Colonic mucosa (tissue), 4 donors: ENCODE data around the gene TOR1AIP1. TPM values are rescaled to one million over a fixed set of nuclear protein-coding genes. Genes with fewer than 3 reads are reported as not detected.

Experiments used
- DNase-seq: peaks from one replicate; pipeline ENCODE4 v3.0.0-alpha.2; 2020
- H3K27ac ChIP-seq: fragments of 200-600 bp; one replicate; pipeline ENCODE4 v1.8.0; 2021
- H3K27me3 ChIP-seq: fragments of 200-600 bp; one replicate; pipeline ENCODE4 v1.8.0; 2021
- H3K36me3 ChIP-seq: fragments of 200-600 bp; one replicate; pipeline ENCODE4 v1.8.0; 2021
- H3K4me1 ChIP-seq: fragments of 200-600 bp; one replicate; pipeline ENCODE4 v1.8.0; 2021; ENCODE audit warnings: mild to moderate bottlenecking
- H3K4me3 ChIP-seq: fragments of 200-600 bp; one replicate; pipeline ENCODE4 v1.8.0; 2021
- H3K9ac ChIP-seq, 2 donors: one replicate each; pipeline ENCODE4 v1.7.0; 2013; ENCODE audit warnings: control low read depth in 2 of 2, low read depth in 2 of 2, low read length in 2 of 2
- H3K9me3 ChIP-seq: fragments of 200-600 bp; one replicate; pipeline ENCODE4 v1.8.0; 2021
- CTCF ChIP-seq: fragments of 200-600 bp; IDR thresholded peaks from one replicate; pipeline ENCODE4 v1.8.0; 2022; ENCODE audit warnings: antibody characterized with exemption, mild to moderate bottlenecking
- intact Hi-C: fragments of 100-400 bp; cut with DNase I; formaldehyde crosslinking; loops from one replicate; pipeline ENCODE4 v1.14.1; 2022
- total RNA-seq, 2 donors: library from RNA; stranded (reverse); fragmentation: NEBNext Ultra II Directional in 1 of 2; extraction: Animal tissue kit (Norgen Biotek cat#: 25700) in 1 of 2; gene quantifications; one replicate each; pipeline ENCODE4 v1.2.1, GENCODE V29; 2021
- donor health status: healthy.
- donor health status: DM: no; HTN: no; CAD: no.
- donor health status: DM: no; HTN: no; CAD: no.

TOR1AIP1 gene
- total RNA-seq, 2 donors from 2014 or later, result 19.3 to 29.7 TPM

- intact Hi-C loops, result no loop called here
- Histone ChIP-seq H3K9ac (no peak overlapping the region), H3K4me3 (no peak overlapping the region), H3K4me1 (no peaks in the 10 kb centered on the region), H3K27me3 (no peaks in the 10 kb centered on the region), H3K27ac (no peak overlapping the region), H3K9me3 (no peaks in the 10 kb centered on the region), H3K36me3 (no peaks in the 10 kb centered on the region)
- DNase-seq, result no peak
- no peak for TF ChIP-seq CTCF
Measured at GRCh38 chr1:179924268-179924667, 42.2 kb downstream of the TOR1AIP1 start.

GRCh38 chr1:179925302-179925701, 43.2 kb downstream of the TOR1AIP1 start:
- no peaks in the 10 kb centered on the region for H3K36me3 ChIP-seq
- no peak overlapping the region for H3K4me3 ChIP-seq
- no peak overlapping the region for H3K9ac ChIP-seq
- DNase-seq, result no peak
- H3K27me3 ChIP-seq, result no peaks in the 10 kb centered on the region
- no peaks in the 10 kb centered on the region for H3K4me1 ChIP-seq
- H3K9me3 ChIP-seq, result no peaks in the 10 kb centered on the region
- intact Hi-C loops, result no loop called here
- no peak for TF ChIP-seq CTCF
- H3K27ac ChIP-seq, result no peak overlapping the region

- Histone ChIP-seq H3K4me3 (no peak overlapping the region), H3K27me3 (no peaks in the 10 kb centered on the region), H3K9me3 (no peaks in the 10 kb centered on the region), H3K9ac (no peak overlapping the region), H3K36me3 (no peaks in the 10 kb centered on the region), H3K4me1 (no peaks in the 10 kb centered on the region), H3K27ac (no peak overlapping the region)
- TF ChIP-seq CTCF, result no peak
- no peak for DNase-seq
- intact Hi-C loops, result no loop called here
Measured at GRCh38 chr1:179925922-179926849, 44.1 kb downstream of the TOR1AIP1 start.

- Histone ChIP-seq H3K4me1 (no peaks in the 10 kb centered on the region), H3K9ac (no peak overlapping the region), H3K4me3 (no peak overlapping the region), H3K27me3 (no peaks in the 10 kb centered on the region), H3K36me3 (no peaks in the 10 kb centered on the region), H3K27ac (no peak overlapping the region), H3K9me3 (no peaks in the 10 kb centered on the region)
- intact Hi-C loops, result no loop called here
- no peak for DNase-seq
- TF ChIP-seq CTCF, result no peak
Measured at GRCh38 chr1:179926850-179927205, 44.7 kb downstream of the TOR1AIP1 start.

- no peak for DNase-seq
- intact Hi-C loops, result no loop called here
- H3K27me3 ChIP-seq, result no peaks in the 10 kb centered on the region
- no peak overlapping the region for H3K9ac ChIP-seq
- H3K4me3 ChIP-seq, result no peak overlapping the region
- no peak for TF ChIP-seq CTCF
- H3K27ac ChIP-seq, result no peak overlapping the region
- H3K9me3 ChIP-seq, result no peaks in the 10 kb centered on the region
- H3K4me1 ChIP-seq, result no peaks in the 10 kb centered on the region
- H3K36me3 ChIP-seq, result no peaks in the 10 kb centered on the region
Measured at GRCh38 chr1:179929955-179930798, 48.1 kb downstream of the TOR1AIP1 start.
